ENCODE measurements around the gene BANP. TPM values are rescaled to one million over a fixed set of nuclear protein-coding genes. Genes with fewer than 3 reads are reported as not detected.

BANP gene
- total RNA-seq, 1 donor = 15.5 TPM

DNA sequence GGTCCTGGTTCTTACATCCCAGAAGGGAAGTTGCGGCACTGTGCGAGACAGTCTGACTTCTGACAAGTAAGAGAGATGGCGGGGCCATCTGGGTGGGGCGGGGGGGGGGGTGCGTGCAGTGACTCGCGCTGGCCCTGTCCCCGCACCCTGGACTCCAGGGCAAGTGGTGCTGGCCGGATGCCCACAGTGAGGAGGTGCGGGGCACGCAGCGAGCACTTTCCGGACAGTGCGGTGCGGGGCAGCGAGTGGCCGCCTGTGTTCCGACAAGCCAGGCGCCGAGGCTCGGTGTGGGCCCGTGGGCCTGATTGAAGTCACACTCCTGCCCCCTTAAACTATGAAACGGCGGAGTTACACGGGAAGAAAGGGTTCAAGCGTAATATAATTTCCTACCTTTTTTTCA, 106.4 kb downstream of the BANP start:
- no peak for DNase-seq (ENCODE audit: low read depth)
- H3K4me3 ChIP-seq (ENCODE audit: low read depth, low read length) = no peak overlapping the region
- TF ChIP-seq, protein P1, sequence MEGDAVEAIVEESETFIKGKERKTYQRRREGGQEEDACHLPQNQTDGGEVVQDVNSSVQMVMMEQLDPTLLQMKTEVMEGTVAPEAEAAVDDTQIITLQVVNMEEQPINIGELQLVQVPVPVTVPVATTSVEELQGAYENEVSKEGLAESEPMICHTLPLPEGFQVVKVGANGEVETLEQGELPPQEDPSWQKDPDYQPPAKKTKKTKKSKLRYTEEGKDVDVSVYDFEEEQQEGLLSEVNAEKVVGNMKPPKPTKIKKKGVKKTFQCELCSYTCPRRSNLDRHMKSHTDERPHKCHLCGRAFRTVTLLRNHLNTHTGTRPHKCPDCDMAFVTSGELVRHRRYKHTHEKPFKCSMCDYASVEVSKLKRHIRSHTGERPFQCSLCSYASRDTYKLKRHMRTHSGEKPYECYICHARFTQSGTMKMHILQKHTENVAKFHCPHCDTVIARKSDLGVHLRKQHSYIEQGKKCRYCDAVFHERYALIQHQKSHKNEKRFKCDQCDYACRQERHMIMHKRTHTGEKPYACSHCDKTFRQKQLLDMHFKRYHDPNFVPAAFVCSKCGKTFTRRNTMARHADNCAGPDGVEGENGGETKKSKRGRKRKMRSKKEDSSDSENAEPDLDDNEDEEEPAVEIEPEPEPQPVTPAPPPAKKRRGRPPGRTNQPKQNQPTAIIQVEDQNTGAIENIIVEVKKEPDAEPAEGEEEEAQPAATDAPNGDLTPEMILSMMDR (IDR thresholded peaks at IDR 0.05; ENCODE audit: insufficient read depth, low read length) = no peak

DNA sequence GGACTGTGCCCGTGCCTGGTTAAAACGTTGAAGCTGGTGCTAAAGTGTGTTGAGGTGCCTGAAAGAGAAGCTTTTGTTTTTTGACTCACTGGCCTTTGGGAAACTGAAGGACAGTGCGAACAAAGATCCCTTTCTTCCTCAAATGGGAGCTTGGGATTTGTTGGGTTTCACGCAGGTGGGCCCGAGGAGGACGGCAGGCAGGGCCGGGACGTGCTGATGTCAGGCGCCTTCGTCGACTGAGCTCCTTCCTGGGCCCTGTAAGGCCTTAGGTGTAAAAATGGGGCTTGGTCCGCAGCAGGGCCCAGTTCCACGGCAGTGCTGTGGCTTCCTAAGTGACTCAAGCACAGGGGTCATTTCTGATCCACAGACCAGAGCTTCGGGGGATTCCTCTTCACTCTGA, 106.9 kb downstream of the BANP start:
- no peak overlapping the region for H3K4me3 ChIP-seq (ENCODE audit: low read depth, low read length)
- DNase-seq (ENCODE audit: low read depth) = no peak

DNA sequence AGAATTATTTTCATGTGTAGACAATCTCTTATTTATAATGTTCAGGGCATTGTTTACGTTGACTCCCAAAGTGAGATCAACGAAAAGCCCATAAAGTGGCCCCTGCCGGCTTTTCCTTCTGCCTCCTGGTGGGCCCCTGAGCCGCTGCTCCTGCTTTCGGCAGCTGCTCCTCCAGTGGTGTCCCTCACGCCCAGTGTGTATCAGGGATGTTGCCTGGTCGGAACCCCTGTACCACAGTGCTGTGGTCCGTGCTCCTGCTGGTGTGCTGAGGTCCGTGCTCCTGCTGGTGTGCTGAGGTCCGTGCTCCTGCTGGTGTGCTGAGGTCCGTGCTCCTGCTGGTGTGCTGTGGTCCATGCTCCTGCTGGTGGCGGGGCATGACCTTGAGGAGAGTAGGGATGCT, 107.6 kb downstream of the BANP start:
- no peak for DNase-seq (ENCODE audit: low read depth)
- no peak overlapping the region for H3K4me3 ChIP-seq (ENCODE audit: low read depth, low read length)
- TF ChIP-seq, protein P1 (IDR thresholded peaks at IDR 0.05; ENCODE audit: insufficient read depth, low read length) = no peak

More for the DNA sequence above, 106.9 kb downstream of the BANP start:
- TF ChIP-seq, protein P1 (IDR thresholded peaks at IDR 0.05; ENCODE audit: insufficient read depth, low read length) = no peak

DNA sequence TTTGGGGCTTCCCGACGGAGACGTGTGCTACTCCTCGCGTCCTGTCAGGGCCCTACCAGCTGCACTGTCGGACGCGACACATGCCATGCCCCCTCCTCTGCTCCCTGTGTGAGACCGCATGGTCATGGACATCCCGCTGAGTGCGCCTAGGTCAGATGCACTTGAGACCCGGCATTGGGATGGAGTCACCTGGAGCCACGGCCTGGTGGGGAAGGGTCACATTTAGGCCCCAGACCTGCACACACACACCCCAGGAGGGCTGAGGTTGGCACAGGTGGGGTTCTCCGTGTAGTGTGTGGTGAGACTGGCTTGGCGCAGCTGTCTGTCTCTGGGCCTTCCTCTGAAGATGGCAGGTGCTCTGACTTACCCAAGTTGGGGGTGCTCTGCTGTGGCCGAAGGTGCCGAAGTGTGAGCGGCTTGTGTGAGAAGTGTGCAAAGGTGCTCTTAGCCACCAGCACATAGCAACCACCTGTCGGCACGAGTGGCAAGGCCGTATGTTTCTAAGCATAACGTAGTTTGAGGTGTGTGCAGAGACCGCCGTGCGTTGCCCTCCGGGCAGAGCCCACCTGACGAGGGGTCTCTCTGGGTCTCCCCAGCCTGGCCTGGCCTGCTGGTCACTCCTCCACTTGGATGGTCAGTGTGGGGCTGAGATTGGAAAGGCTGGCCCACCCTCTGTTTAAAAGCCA, 108.6 kb downstream of the BANP start:
- TF ChIP-seq, protein P1 (IDR thresholded peaks at IDR 0.05; ENCODE audit: insufficient read depth, low read length) = no peak
- no peak for DNase-seq (ENCODE audit: low read depth)
- H3K4me3 ChIP-seq (ENCODE audit: low read depth, low read length) = no peak overlapping the region

DNA sequence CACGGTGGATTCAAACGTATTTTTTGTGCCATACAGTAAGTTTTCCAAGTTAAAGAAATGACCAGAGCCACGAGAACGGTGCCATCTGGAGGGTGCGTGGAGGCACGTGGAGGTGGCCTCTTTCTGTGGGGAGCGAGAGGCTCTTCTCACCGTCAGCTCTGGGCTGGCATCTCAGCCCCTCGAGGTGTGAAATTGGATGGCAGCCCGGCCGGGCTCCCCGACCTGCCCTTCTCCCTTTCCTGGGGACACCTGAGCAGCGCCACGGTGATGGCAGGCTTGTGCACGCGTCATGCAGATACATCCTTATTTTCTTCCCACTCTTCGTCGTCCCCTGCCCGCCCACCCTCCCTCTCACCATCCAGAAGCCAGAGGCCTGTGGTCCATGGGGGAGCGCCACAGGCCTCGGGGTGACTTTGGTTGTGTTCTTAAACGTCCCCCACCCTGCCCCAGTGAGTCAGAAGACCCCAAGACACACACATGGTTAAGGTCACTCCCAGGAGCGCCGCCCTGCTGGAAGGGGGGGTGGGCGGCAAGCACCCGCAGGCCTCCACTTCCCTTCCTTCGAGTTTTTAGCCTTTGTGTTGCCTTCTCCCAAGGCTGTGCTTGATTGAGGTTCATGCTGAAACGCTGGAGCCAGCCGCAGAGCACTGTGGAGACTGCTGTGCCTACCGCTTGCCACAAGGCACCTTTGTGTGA, 109.4 kb downstream of the BANP start:
- H3K4me3 ChIP-seq (ENCODE audit: low read depth, low read length) = no peak overlapping the region
- TF ChIP-seq, protein P1 (IDR thresholded peaks at IDR 0.05; ENCODE audit: insufficient read depth, low read length) = no peak
- no peak for DNase-seq (ENCODE audit: low read depth)

DNA sequence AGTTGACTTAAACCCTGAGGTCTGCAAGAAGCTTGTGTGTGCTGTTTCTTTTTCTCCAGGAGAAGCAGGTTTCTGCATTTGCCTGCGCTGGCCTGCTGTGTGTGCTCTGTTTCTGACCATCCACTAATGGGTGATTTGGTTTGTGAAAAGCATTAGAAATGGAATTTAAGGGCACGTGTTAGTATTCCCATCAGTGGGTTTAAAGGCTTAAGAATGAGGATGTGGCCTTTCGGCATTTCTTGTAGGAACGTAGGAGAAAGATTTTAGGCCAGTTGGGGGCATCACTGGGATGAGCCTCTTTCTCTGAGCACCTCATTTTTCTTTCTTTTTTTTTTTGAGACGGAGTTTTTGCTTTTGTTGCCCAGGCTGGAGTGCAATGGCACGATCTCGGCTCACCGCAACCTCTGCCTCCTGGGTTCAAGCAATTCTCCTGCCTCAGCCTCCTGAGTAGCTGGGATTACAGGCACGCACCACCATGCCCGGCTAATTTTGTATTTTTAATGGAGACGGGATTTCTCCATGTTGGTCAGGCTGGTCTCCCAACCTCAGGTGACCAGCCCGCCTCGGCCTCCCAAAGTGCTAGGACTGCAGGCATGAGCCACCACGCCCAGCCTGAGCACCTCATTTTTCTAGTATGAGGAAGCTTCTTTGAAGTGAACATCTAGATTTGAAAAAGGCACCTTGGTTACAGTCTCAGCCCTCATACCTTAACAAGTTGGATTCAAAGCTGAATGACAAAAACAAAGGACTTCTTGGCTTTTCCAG, 110.3 kb downstream of the BANP start:
- TF ChIP-seq, protein P1 (IDR thresholded peaks at IDR 0.05; ENCODE audit: insufficient read depth, low read length) = no peak
- no peak for DNase-seq (ENCODE audit: low read depth)
- no peak overlapping the region for H3K4me3 ChIP-seq (ENCODE audit: low read depth, low read length)

Data from fibroblast of the aortic adventitia (primary cell).